Heart left ventricle (tissue), 16 donors: ENCODE data around the gene WSCD1. TPM values are rescaled to one million over a fixed set of nuclear protein-coding genes. Genes with fewer than 3 reads are reported as not detected.

Experiments
- ATAC-seq, 4 donors: fragments of 200-7000 bp; cut with Tn5 transposase; one replicate each; pipeline ENCODE4 v1.9.1; 2020 to 2022; ENCODE audit warnings: moderate library complexity in 4 of 4, mild to moderate bottlenecking in 3 of 4, moderate number of reproducible peaks in 1 of 4
- DNase-seq, 5 donors: peaks; one replicate each; pipeline ENCODE4 v3.0.0-alpha.2; 2020
- H3K27ac ChIP-seq, 12 donors: fragments of 200-600 bp; sonication (generic) in 4 of 12; one replicate each; pipeline versions ENCODE4 v1.5.0 to v1.8.0; 2016 to 2022; ENCODE audit warnings: mild to moderate bottlenecking in 2 of 12
- H3K27me3 ChIP-seq, 9 donors: fragments of 200-600 bp; sonication (generic) in 2 of 9; one replicate each; pipeline versions ENCODE4 v1.5.1 to v1.8.0; 2016 to 2022; ENCODE audit warnings: mild to moderate bottlenecking in 3 of 9
- H3K36me3 ChIP-seq, 9 donors: fragments of 200-600 bp; sonication (generic) in 2 of 9; one replicate each; pipeline versions ENCODE4 v1.5.0 to v1.8.0; 2018 to 2022; ENCODE audit warnings: mild to moderate bottlenecking in 2 of 9
- H3K4me1 ChIP-seq, 12 donors: fragments of 200-600 bp; sonication (generic) in 4 of 12; one replicate each; pipeline versions ENCODE4 v1.5.0 to v1.8.0; 2016 to 2022; ENCODE audit warnings: mild to moderate bottlenecking in 3 of 12
- H3K4me3 ChIP-seq, 12 donors: fragments of 200-600 bp; sonication (generic) in 4 of 12; one replicate each; pipeline versions ENCODE4 v1.5.0 to v1.8.0; 2017 to 2022; ENCODE audit warnings: mild to moderate bottlenecking in 9 of 12, moderate library complexity in 4 of 12
- H3K9me3 ChIP-seq, 12 donors: fragments of 200-600 bp; sonication (generic) in 4 of 12; one replicate each; pipeline versions ENCODE4 v1.5.0 to v1.8.0; 2016 to 2022; ENCODE audit warnings: mild to moderate bottlenecking in 1 of 12
- POLR2A ChIP-seq, 2 donors: fragments of 450-650 bp; IDR thresholded peaks; one replicate each; pipeline ENCODE4 v1.6.1; 2017; ENCODE audit warnings: antibody characterized with exemption in 2 of 2, mild to moderate bottlenecking in 2 of 2, moderate library complexity in 2 of 2
- WGBS, 4 donors: extraction: QIAGEN DNeasy Blood & Tissue Kit in 2 of 4; methylation state at CpG; one replicate each; pipeline versions ENCODE4 v1.1.5 to v1.1.7; 2013 to 2018; 5-methylcytosine and 5-hydroxymethylcytosine counted together
- intact Hi-C, 10 donors: fragments of 100-400 bp; cut with DNase I; formaldehyde crosslinking; loops; one replicate each; pipeline versions ENCODE4 v1.11.1 to v1.14.2; 2022
- polyA plus RNA-seq, 2 donors: library from polyadenylated mRNA; stranded (reverse); fragments of 200-250 nt; gene quantifications; one replicate each; pipeline ENCODE4 v1.2.3, GENCODE V29; 2013
- total RNA-seq, 9 donors: library from RNA; depleted of rRNA in 2 of 9; stranded (reverse); fragments of >200 nt in 2 of 9; fragmentation: NEBNext Ultra II Directional in 3 of 9; extraction: Animal tissue kit (Norgen Biotek cat#: 25700) in 3 of 9; gene quantifications; one replicate each; pipeline versions ENCODE4 v1.1.0 to v1.2.4, GENCODE V29; 2016 to 2023
- TF ChIP-seq, protein P1 (sequence below), 12 donors: fragments of 200-600 bp; sonication (generic) in 4 of 12; IDR thresholded peaks; one replicate each; pipeline versions ENCODE4 v1.5.0 to v1.8.0; 2018 to 2022; ENCODE audit warnings: antibody characterized with exemption in 12 of 12, mild to moderate bottlenecking in 5 of 12
- donor health status: ischemic (EF 13 %, LVEDD 7.1; RV severe dilation, severe dysfunction).
- donor health status: healthy with polysubstance abuse.
- donor health status: DM: no; HTN: yes; CAD: no.
- donor health status: DM: no; HTN: no; CAD: no.
- donor health status: ischemic (EF 25% LVEDD 6.9; RV normal size, moderate dysfunction).
- donor health status: ischemic (EF 25% LVEDD 5.7; RV mildly dilated, moderate dysfunction).
- donor health status: healthy.
- donor health status: DM: yes; HTN: yes; CAD: no.
- donor health status: ischemic (EF 35%, LVEDD 5.7; RV mildly dilated, moderate dysfunction).
- donor health status: nonischemic (EF 11% LVEDD 7.7; RV severe dilation, severe dysfunction).
- donor health status: DM: yes; HTN: yes; CAD: no.
- donor health status: PGD.
- donor health status: ischemic (EF 29% LVEDD 5.4; RV normal size, mild dysfunction).
- donor health status: nonischemic (EF 23%, LVEDD 6.1; RV moderate dilation, normal function).

WSCD1 gene
- total and polyA plus RNA-seq, 11 donors = 2.5 to 12.4 (median 4.4) TPM

DNA sequence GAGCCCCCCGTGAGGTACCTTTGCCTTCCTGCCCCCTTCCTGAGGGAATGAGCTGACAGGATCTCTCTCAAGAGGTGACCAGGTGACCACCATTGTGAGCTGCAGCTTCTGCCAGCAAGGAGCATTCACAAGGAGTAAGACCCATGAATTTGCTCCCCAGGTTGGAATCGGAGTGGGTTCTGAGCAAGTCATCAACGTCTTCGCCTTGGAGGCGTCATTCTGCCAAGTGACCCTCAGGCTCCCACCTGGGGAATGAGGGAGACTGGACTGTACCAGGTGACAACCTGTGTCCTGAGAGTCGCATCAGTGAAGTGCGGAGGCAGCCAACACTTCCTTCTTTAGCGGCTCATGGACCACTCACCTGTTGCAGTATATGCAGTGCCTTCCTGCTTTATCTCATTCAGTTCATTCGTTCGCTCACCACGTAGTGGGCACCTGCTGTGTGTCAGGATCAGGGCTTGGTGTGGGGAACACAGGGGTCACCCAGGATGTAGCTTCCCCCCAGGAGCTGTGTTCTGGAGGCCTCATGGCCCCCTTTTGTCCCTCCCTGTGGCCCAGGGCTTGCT, 22.8 kb downstream of the WSCD1 start:
- ATAC-seq = no peak
- Histone ChIP-seq H3K27me3 (no peaks in the 10 kb centered on the region), H3K36me3 (no peaks in the 10 kb centered on the region), H3K27ac (no peak overlapping the region), H3K4me3 (no peak overlapping the region), H3K9me3 (no peaks in the 10 kb centered on the region), H3K4me1 (peaks cover 0 to 12% (median 4%) of the 10 kb centered on the region in 12 donors)
- 91 to 93% (median 92%) methylated on average over 11 of the region's 11 CpGs for WGBS, 4 donors
- intact Hi-C loops = loop anchor here in 3 of 10 donors (10.0 kb wide), 2 partner anchors 232 to 242 kb away; no protein-coding TSS in a partner anchor
- TF ChIP-seq, protein P1, sequence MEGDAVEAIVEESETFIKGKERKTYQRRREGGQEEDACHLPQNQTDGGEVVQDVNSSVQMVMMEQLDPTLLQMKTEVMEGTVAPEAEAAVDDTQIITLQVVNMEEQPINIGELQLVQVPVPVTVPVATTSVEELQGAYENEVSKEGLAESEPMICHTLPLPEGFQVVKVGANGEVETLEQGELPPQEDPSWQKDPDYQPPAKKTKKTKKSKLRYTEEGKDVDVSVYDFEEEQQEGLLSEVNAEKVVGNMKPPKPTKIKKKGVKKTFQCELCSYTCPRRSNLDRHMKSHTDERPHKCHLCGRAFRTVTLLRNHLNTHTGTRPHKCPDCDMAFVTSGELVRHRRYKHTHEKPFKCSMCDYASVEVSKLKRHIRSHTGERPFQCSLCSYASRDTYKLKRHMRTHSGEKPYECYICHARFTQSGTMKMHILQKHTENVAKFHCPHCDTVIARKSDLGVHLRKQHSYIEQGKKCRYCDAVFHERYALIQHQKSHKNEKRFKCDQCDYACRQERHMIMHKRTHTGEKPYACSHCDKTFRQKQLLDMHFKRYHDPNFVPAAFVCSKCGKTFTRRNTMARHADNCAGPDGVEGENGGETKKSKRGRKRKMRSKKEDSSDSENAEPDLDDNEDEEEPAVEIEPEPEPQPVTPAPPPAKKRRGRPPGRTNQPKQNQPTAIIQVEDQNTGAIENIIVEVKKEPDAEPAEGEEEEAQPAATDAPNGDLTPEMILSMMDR (IDR thresholded peaks at IDR 0.05) = no peak
- TF ChIP-seq POLR2A (IDR thresholded peaks at IDR 0.05) = no peak
- no peak for DNase-seq

DNA sequence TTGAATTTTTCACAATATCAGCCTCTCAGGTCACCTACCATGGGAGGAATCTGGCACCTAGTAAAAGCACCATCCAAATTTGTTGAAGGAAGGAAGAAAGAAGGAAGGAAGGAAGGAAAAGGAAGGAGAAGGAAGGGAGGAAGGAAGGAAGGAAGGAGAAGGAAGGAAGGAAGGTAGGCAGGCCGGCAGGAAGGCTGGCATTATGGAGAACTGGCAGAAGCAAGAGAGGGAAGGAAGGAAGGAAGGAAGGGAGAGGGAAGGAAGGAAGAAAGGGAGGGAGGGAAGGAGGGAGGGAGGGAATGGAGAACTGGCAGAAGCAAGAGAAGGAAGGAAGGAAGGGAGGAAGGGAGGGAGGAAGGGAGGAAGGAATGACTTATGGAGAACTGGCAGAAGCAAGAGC, 24.3 kb downstream of the WSCD1 start:
- DNase-seq (no peak), ATAC-seq (no peak)
- Histone ChIP-seq H3K36me3 (no peaks in the 10 kb centered on the region), H3K27ac (no peak overlapping the region), H3K27me3 (no peaks in the 10 kb centered on the region), H3K9me3 (no peaks in the 10 kb centered on the region), H3K4me1 (peaks cover 0 to 19% (median 8%) of the 10 kb centered on the region in 12 donors), H3K4me3 (no peak overlapping the region)
- intact Hi-C loops = loop anchor here in 3 of 10 donors (10.0 kb wide), 2 partner anchors 230 to 240 kb away; no protein-coding TSS in a partner anchor
- no peak for TF ChIP-seq POLR2A (IDR thresholded peaks at IDR 0.05)
- TF ChIP-seq, protein P1 (IDR thresholded peaks at IDR 0.05) = no peak
- 59 to 71% (median 68%) methylated on average over 1 of the region's 1 CpG for WGBS, 4 donors

DNA sequence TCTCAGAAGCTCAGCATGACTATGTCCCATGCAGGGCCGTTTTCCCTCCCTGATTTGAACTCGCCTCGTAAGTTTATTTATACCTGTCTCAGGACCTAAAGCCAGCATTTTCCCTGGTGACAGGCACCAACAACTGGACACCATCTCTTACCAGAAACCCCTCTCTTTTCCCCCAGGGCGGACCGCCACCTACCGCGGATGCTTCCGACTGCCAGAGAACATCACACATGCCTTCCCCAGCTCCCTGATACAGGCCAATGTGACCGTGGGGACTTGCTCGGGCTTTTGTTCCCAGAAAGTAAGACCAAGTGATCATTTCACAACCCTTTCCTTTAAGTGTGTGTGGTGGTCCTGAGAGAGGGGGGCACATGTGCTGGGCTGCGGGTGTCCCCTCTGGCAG, 24.7 kb downstream of the WSCD1 start:
- H3K9me3 ChIP-seq = no peaks in the 10 kb centered on the region
- intact Hi-C loops = loop anchor here in 3 of 10 donors (10.0 kb wide), 2 partner anchors 230 to 240 kb away; no protein-coding TSS in a partner anchor

DNA sequence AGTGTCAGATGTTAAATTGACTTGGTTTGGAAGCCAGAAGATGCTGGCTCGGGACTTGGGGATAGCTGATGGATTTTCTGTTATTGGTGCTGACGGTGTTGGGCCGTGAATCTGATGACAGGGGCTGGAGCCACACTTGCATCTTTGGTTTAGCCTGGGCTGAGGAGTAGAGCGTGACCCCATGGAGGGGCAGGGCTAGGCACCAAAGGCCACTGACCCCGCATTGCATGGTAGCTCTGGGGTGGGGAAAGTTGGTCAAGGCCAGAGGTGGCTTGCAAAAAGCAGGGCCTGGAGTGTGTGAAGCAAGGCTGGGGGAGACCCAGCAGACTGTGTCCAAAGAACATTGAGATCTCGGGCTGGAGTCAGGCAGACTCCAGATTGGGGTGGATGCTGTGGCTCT, 25.3 kb downstream of the WSCD1 start:
- H3K27ac ChIP-seq = no peak overlapping the region
- H3K9me3 ChIP-seq = no peaks in the 10 kb centered on the region
- ATAC-seq (no peak), DNase-seq (no peak)
- no peak overlapping the region for H3K4me3 ChIP-seq
- H3K27me3 ChIP-seq = peaks cover 0 to 4% (median 0%) of the 10 kb centered on the region in 9 donors
- intact Hi-C loops = loop anchor here in 3 of 10 donors (10.0 kb wide), 2 partner anchors 229 to 239 kb away; no protein-coding TSS in a partner anchor
- H3K36me3 ChIP-seq = no peaks in the 10 kb centered on the region
- H3K4me1 ChIP-seq = peaks cover 0 to 19% (median 8%) of the 10 kb centered on the region in 12 donors
- WGBS, 4 donors = 83 to 84% (median 84%) methylated on average over 6 of the region's 6 CpGs
- TF ChIP-seq POLR2A (IDR thresholded peaks at IDR 0.05) = no peak
- TF ChIP-seq, protein P1 (IDR thresholded peaks at IDR 0.05) = no peak

More for the DNA sequence above, 24.7 kb downstream of the WSCD1 start:
- no peaks in the 10 kb centered on the region for H3K27me3 ChIP-seq
- DNase-seq = no peak
- H3K4me3 ChIP-seq = no peak overlapping the region
- no peak for ATAC-seq
- H3K4me1 ChIP-seq = peaks cover 0 to 19% (median 8%) of the 10 kb centered on the region in 12 donors
- WGBS, 4 donors = 90 to 95% (median 94%) methylated on average over 11 of the region's 11 CpGs
- H3K27ac ChIP-seq = no peak overlapping the region
- H3K36me3 ChIP-seq = no peaks in the 10 kb centered on the region
- TF ChIP-seq, protein P1 (IDR thresholded peaks at IDR 0.05) = no peak
- no peak for TF ChIP-seq POLR2A (IDR thresholded peaks at IDR 0.05)
